Fibroblast of villous mesenchyme (primary cell): ENCODE results near the gene ADRA2B. TPM values are rescaled to one million over a fixed set of nuclear protein-coding genes. Genes with fewer than 3 reads are reported as not detected.

Experiments
- DNase-seq: peaks from one replicate; pipeline ENCODE4 v3.0.0-alpha.2; 2010; ENCODE audit warnings: low read depth
- H3K4me3 ChIP-seq: 2 replicates; pipeline ENCODE4 v1.5.1; 2011; ENCODE audit warnings: low read depth, mild to moderate bottlenecking, low read length
- CTCF ChIP-seq: IDR thresholded peaks from 2 replicates; pipeline ENCODE4 v1.5.1; 2012; ENCODE audit warnings: low read depth, mild to moderate bottlenecking, low read length; ENCODE audit not compliant: insufficient read depth
- total RNA-seq: library from RNA; depleted of rRNA; stranded (reverse); fragments of >200 nt; gene quantifications from 2 replicates; pipeline ENCODE4 v1.2.3, GENCODE V29; 2012

ADRA2B gene
- total RNA-seq, 1 donor, result not detected

DNA sequence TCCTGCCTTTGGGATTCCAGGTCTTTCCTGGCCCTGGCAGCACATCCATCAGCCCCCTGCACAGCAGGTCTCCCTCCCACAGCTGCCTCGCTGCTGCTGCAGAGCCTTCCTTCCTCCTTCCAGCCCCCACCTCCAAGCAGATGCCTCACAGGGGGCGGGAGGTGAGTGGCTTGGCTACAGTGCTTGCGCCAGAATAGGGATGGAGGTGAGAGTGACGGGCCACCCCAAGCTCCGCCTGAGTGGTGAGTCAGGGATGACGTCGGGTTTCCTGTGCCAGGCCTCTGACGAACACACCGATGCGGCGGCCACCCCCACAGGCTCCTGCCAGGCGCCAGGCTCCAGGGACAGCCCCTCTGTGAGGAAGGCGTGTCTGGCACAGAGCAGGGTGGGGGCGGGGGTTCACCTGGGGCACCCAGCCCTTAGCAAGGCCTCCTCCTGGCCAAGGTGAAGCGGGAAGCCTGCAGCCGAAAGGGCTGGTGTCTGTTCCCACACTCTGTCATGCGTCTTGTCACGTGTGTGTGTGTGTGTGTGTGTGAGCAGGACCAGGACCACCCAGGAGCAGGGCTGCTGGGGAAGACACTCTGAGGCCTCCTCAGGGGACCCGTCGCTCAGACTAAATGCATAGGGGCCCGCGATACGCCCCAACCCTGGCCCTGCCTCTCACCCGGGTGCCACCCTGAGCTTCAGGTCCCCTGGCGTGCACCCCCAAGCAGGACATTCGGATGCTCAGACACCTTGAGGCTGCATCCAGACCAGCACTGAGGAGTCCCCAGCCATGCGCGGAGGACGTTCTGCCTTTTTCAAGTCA, 32.2 kb upstream of the ADRA2B start:
- no peak for TF ChIP-seq CTCF
- H3K4me3 ChIP-seq, result no peak overlapping the region

GRCh38 chr2:96147593-96148201, 31.3 kb upstream of the ADRA2B start:
- no peak for TF ChIP-seq CTCF
- no peak for DNase-seq
- H3K4me3 ChIP-seq, result no peak overlapping the region

More for the DNA sequence above, 32.2 kb upstream of the ADRA2B start:
- DNase-seq, result peak; percentile 80

- no peak overlapping the region for H3K4me3 ChIP-seq
- no peak for TF ChIP-seq CTCF
- no peak for DNase-seq
Measured at GRCh38 chr2:96146881-96147592, 30.7 kb upstream of the ADRA2B start.

- no peak for TF ChIP-seq CTCF
- no peak overlapping the region for H3K4me3 ChIP-seq
- DNase-seq, result no peak
Measured at GRCh38 chr2:96146153-96146880, 29.9 kb upstream of the ADRA2B start.

- H3K4me3 ChIP-seq, result no peak overlapping the region
- no peak for TF ChIP-seq CTCF
- no peak for DNase-seq
Measured at GRCh38 chr2:96145848-96146152, 29.4 kb upstream of the ADRA2B start.

- TF ChIP-seq CTCF, result no peak
- peak; percentile 40 for DNase-seq
Measured at GRCh38 chr2:96145036-96145847, 28.9 kb upstream of the ADRA2B start, which contains the start of gene DUSP2. TSS of gene DUSP2 (minus strand) at chr2:96145440. CDS start at chr2:96145354, 86 bp downstream.

More at GRCh38 chr2:96145036-96145847, 28.9 kb upstream of the ADRA2B start, which contains the start of gene DUSP2:
- peak within 1 kb of the TSS; percentile 51 for H3K4me3 ChIP-seq
